NCI-H82 treated with DMSO at 0.1 percent for 48 hours (cell line): Measurements from ENCODE around the gene FSIP1.

Experiments
- DNase-seq: peaks from one replicate; lab custom pipeline; 2025; ENCODE audit not compliant: unreplicated experiment; lab: John Stamatoyannopoulos, UW

Gene FSIP1

DNA sequence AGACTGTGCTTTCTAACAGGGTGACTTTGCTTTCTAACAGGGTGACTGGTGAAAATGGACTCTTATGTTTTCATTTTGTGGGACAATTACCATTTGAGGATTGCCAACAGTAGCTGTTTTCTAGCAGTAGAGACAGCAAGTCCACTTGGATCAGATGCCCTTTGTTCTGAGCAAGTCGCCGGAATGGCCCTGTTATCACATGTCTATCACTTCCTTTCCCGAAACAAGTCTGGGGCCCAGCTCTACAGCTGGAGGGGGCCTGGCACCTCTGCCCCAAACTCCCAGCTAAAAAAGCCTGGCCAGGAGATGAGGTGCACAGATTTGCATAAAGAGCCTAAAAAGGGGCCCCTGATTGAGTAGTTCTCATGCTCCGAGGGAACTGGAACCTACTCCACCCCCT lies 157.2 kb downstream of the FSIP1 start:
- no peak for DNase-seq

DNA sequence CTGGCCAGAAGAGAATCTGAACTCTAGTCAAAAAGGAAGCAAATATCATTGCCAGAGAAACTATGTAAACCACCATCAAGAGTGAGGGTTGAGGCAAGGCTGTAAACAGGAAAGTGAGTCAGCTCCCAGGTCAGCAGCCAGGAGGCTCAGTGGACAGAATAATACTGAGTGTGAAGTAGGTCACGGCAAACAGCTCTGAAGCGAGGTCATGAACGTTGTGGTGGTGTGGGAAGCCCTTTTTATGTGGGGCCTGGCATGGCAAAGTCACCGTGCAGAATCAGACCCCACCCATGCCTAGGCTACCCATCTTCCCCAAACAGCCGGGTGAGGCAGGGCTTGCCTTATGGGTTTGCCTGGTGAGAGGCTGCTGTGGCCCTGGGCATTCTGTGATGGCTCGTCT lies 157.8 kb downstream of the FSIP1 start:
- DNase-seq: no peak

- DNase-seq: no peak
These were observed 159.1 kb downstream of the FSIP1 start for GRCh38 chr15:39623529-39623931.

GRCh38 chr15:39622660-39623516 lies 159.8 kb downstream of the FSIP1 start:
- DNase-seq: no peak

GRCh38 chr15:39621976-39622375 lies 160.7 kb downstream of the FSIP1 start:
- no peak for DNase-seq

- DNase-seq: no peak
These were observed 161.4 kb downstream of the FSIP1 start for GRCh38 chr15:39621210-39621609.

DNA sequence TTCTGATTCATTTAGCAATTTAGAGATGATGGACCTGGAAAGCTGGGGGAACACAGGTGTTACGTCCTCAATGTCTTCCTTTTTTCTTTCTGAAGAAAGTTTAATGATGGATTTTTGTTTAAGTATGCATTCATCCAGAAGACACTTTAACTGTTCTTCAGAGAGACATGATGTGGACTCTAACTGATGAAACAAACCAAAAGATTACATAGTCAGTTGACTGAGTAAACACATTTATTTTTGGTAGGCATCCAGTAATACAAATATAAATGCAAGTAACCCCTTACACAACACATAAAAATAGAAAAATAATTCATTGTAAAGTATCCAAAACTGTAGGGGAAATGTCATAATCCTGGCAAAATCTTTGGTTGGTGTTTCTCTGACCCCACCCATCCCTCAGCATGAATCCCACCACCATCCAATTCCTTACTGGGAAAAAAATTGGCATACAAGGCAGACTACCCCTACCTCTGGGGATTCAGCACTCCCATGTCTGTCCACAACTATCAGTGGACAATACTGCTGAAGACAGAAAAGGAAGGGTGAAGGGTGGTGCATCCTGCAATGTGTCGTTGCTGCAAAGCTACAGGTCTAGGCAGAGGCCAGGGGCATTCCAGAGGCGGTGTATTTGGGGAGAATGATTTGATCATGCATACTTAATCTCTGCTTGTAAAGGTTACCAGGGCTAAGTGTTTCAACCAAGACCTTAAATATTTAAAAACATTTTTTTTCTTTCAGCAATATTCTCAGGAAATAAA lies 164.4 kb downstream of the FSIP1 start:
- no peak for DNase-seq

DNA sequence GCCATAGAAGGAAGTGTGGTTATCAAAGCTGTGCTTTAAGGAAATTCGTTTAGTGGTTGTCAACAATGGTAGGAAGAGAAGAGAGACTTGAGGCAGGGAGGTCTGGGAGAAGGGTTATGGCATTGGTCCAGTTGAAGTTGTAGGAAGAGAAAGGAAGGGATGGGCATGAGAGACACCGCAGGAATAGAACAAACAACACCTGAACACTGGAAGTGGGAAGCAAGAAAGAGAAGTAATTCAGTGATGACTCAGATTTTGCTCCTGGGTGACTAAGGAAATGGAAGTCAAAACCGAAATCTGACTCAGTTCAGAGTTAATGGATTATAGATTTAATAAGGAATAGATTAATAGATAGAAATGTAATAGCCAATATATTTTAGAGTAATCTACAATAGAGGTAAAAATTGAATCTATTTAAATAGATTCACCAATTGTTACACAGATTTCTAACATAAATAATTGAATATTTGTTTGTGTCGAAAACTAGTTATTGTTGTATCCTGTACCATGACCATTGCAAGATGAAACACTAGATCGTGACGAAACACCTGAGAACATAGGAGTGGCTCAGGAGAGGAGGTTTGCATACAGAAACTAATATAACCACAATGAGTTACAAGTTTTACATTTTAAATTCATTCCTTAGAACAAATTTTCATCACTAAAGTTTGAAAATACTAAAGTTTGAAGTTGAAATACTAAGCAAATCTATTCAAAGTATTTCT lies 165.7 kb downstream of the FSIP1 start:
- no peak for DNase-seq

- no peak for DNase-seq
These were observed 168.8 kb downstream of the FSIP1 start for GRCh38 chr15:39613861-39614260.

DNA sequence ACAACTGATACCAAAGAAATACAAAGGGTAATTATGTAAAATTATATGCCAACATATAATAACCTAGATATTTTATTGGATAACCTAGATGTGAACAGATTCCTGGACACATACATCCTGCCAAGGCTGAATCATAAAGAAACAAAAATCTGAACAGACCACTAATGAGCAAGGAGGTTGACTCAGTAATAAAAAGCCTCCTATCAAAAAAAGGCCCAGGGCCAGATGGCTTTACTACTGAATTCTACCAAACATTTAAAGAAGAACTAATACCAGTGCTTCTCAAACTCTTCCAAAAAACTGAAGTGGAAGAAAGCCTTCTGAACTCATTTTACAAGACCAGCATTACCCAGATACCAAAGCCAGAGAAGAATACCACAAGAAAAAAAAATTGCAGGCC lies 169.4 kb downstream of the FSIP1 start:
- no peak for DNase-seq

DNA sequence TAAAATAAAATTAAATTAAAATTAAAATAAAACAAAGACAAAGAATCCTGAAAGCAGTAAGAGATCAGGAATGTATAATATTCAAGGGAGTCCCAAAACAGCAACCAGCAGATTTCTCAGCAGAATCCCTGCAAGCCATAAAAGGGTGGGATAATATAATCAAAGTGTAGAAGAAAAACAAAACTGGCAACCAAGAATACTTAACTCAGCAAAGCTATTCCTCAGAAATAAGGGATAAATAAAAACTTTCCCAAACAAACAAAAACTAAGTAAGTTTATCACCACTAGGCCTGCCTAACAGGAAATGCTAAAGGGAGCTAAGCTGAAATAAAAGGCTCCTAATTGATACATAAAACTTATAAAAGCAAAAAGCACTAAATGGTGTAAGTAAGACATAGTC lies 172.0 kb downstream of the FSIP1 start:
- DNase-seq: no peak

GRCh38 chr15:39609166-39609916 lies 173.3 kb downstream of the FSIP1 start:
- no peak for DNase-seq

DNA sequence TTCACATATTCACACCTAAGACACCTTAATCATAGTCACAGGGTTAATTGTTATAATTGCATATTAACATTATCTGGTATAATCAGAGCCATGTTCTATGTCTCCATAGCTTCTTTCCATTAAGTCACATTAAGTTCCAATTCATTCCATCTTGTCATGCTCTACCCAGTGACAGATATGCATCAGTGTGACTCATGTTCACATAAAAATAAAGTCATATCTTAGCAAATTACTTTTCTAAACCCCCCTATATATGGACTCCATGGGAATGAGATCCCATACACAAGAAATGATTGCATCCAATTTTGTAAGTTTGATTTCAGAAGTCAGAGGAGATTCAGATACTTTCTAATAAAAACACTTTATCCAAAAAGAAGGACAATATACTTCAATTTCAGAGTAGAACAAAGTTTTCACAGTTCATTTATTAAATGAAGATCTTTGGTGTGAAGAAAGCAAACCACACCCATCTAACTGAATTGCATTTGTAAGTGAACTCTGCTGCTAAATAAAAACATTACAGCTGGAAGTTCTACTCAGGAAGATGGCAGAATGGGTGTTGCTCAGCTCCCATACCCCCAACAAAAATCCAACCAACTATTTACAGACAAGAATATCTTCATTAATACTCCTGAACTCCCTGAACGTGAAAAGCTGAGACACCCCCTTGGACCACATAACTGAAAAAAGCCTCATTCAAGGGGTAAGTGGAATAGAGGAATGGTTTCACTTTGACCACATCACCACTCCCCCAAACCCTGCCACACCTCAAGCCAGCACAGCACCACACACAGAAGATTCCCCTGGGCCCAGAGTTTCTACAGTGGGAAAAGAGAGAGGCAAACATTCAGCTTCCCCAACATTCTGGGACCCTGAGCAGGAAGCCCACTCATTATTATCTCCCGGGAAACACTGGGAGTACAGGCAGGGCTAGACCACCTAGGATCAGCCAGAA lies 174.2 kb downstream of the FSIP1 start:
- no peak for DNase-seq

DNA sequence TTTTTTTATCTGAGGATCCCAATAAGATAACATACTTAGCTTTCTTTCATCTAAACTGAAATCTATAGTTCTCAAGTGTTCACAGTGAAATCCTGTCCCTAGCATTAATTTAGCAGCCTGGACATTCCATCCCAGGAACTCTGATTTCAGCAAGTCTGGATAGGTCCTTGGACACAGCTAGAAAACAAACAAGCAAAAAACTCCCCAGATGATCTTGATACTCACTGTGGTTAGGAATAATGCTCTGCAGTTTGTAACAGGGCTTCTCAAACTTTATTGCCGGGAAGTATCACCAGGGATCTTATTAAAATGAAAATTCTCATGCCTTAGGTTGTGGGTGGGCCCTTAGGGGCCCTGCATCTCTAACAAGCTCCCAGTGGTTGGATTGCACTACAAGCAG lies 177.5 kb downstream of the FSIP1 start:
- no peak for DNase-seq

GRCh38 chr15:39602143-39602542 lies 180.5 kb downstream of the FSIP1 start:
- DNase-seq: peak; percentile 29

- DNase-seq: no peak
These were observed 182.8 kb downstream of the FSIP1 start for GRCh38 chr15:39599871-39600270.

- DNase-seq: no peak
These were observed 183.4 kb downstream of the FSIP1 start for GRCh38 chr15:39598958-39599845.

GRCh38 chr15:39598186-39598850 lies 184.3 kb downstream of the FSIP1 start:
- DNase-seq: no peak
